ENCODE measurements around the gene CHTOP. TPM values are rescaled to one million over a fixed set of nuclear protein-coding genes. Genes with fewer than 3 reads are reported as not detected.

Gene CHTOP
- total and polyA plus RNA-seq, 4 experiments from 2014 or later = 42.2 to 149 (median 110) TPM

DNA sequence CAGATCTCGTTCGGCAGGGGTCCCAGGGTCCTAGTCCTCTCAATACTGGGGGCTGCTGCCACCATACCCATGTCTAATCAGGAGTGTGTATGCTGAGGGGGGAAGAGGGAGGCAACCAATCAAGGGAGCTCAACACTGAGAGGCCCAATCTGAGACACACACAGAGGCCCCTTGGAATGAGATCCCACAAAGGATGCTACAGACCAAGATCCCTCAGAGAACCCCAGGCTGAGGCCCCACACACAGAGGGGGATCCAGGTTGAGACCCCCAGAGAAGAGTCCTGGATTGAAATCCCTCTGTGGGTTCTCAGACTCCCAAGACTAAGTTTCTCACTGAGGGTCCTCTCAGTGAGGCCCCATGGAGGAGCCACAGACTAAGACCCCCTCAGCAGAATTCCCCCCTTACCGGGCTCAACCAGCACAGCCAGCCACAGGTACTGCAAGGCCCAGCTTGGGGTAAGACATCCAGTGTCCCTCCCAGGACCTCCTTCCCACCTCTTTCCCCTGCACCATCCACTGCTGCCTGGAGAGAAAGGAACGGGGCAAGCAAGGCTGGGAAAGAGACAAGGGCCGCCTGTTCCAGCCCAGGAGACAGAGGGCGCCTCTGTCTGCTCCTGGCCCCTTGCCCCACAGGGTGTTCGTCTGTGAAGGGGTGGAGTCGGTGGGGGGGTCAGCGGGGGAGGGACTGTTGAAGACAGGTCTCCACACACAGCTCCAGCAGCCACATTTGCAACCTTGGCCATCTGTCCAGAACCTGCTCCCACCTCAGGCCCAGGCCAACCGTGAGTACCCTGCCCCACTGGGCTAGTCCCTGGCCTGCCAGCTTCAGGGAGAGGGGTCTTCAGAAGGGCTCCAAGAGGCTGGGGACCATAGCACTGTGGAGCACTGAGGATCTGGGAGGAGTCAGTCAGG lies 5.9 kb upstream of the CHTOP start, which contains the start of gene S100A1:
Gene S100A1 (plus strand): TSS at position 720 of the 912 bp plus-strand sequence. CDS start 2,088 bp downstream, outside the sequence.
- H3K36me3 Mint-ChIP-seq = no peaks in the 10 kb centered on the region
- no peak within 1 kb of the TSS for H3K4me3 ChIP-seq (ENCODE audit: low read length in 2 of 2)
- H3K4me3 Mint-ChIP-seq = no peak within 1 kb of the TSS
- intact Hi-C loops (cut with micrococcal nuclease) = no loop called here
- H3K4me1 ChIP-seq (ENCODE audit: insufficient read depth, low read length) = peaks cover 1% of the 10 kb centered on the region
- H3K9me3 ChIP-seq (ENCODE audit: control insufficient read depth in 1 of 2, low read length in 2 of 2) = no peaks in the 10 kb centered on the region
- H3K36me3 ChIP-seq (ENCODE audit: insufficient read depth, low read length) = no peaks in the 10 kb centered on the region
- H3K27ac ChIP-seq (ENCODE audit: low read depth, low read length) = no peak within 1 kb of the TSS
- H3K9me3 Mint-ChIP-seq = peaks cover 0 to 2% (median 0%) of the 10 kb centered on the region in 8 donors
- ChIA-PET CTCF (ENCODE audit: partially characterized antibody) (interaction anchor here (1.8 to 3.5 kb wide), 4 partner anchors 8 to 117 kb away, joined by 4 to 12 read pairs (median 8); no protein-coding TSS in a partner anchor), POLR2A (ENCODE audit: partially characterized antibody) (no interaction called here)
- H3K4me1 Mint-ChIP-seq = peaks cover 5 to 7% (median 7%) of the 10 kb centered on the region in 4 donors
- no peaks in the 10 kb centered on the region for H3K27me3 ChIP-seq (ENCODE audit: insufficient read depth, low read length)
- H3K27ac Mint-ChIP-seq = no peak within 1 kb of the TSS
- peak in 1 of 5 donors; percentile 24 for DNase-seq
- H3K27me3 Mint-ChIP-seq = peaks cover 0 to 3% of the 10 kb centered on the region in 2 donors

DNA sequence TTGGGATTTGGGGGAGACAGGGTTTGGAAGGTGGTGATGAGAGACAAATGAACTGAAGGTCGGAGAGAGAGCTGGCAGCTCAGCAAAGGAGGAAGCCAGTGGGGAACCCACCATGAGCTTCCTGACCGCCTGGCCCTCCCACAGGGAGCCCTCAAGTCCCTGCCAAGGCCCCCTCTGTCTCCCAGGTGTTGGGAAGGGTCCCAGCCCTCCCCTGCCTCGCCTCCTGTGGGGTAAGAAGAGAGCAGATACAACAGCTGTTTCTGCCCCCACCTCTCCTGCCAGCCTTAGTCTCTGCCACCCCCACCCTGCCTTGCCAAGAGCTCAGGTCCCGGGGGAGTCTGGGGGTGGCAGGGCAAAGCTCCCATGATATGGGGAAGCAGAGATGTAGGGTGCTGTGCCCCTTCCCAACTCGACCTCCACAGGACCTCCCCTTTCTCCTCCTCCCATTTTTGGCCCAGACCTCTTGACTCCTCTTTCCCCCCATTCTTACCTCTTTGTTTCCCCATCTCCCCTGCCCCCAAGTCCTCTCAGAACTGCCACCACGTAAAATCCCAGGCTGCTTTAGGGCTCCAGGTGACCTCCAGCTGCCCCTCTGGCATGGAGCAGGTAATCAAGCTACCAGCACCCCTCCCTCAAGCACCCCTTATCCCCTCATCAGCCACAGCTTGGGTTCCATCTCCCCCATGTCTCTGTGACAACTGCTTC lies 5.1 kb upstream of the CHTOP start:
- Histone ChIP-seq H3K27me3 (ENCODE audit: insufficient read depth, low read length) (no peaks in the 10 kb centered on the region), H3K36me3 (ENCODE audit: insufficient read depth, low read length) (no peaks in the 10 kb centered on the region), H3K4me1 (ENCODE audit: insufficient read depth, low read length) (peaks cover 8% of the 10 kb centered on the region), H3K4me3 (ENCODE audit: low read length in 2 of 2) (no peak overlapping the region), H3K9me3 (ENCODE audit: control insufficient read depth in 1 of 2, low read length in 2 of 2) (no peaks in the 10 kb centered on the region), H3K27ac (ENCODE audit: low read depth, low read length) (no peak overlapping the region)
- H3K4me3 Mint-ChIP-seq = no peak overlapping the region
- CTCF ChIA-PET (ENCODE audit: partially characterized antibody) = interaction anchor here (1.8 to 3.5 kb wide), 4 partner anchors 9 to 118 kb away, joined by 4 to 12 read pairs (median 8); no protein-coding TSS in a partner anchor
- peaks cover 0 to 3% of the 10 kb centered on the region in 2 donors for H3K27me3 Mint-ChIP-seq
- DNase-seq = peak in 1 of 5 donors; percentile 24
- H3K36me3 Mint-ChIP-seq = peaks cover 0 to 1% of the 10 kb centered on the region in 2 donors
- POLR2A ChIA-PET (ENCODE audit: partially characterized antibody) = no interaction called here
- H3K9me3 Mint-ChIP-seq = peaks cover 0 to 3% (median 0%) of the 10 kb centered on the region in 8 donors
- H3K4me1 Mint-ChIP-seq = peaks cover 11 to 15% (median 14%) of the 10 kb centered on the region in 4 donors
- H3K27ac Mint-ChIP-seq = no peak overlapping the region
- intact Hi-C loops (cut with micrococcal nuclease) = no loop called here

DNA sequence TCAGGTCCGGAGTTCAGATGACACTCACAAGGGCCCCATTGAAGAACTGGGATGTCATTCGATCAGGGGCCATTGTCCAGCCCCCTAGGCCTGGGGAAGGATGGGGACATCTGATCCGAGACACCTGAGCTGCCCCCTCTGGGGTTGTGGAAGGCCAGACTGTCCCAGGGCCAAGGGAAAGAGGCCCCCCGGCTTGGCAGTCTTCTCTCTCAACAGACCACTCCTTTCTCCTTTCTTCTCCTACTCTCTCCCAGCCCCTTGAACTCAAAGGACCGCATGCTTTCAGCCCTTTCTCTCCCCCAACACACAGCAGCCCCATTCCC lies 4.6 kb upstream of the CHTOP start:
- H3K27ac ChIP-seq (ENCODE audit: low read depth, low read length) = no peak overlapping the region
- H3K36me3 ChIP-seq (ENCODE audit: insufficient read depth, low read length) = no peaks in the 10 kb centered on the region
- H3K9me3 Mint-ChIP-seq = peaks cover 0 to 3% (median 0%) of the 10 kb centered on the region in 8 donors
- H3K4me1 Mint-ChIP-seq = peaks cover 11 to 20% (median 15%) of the 10 kb centered on the region in 4 donors
- H3K4me1 ChIP-seq (ENCODE audit: insufficient read depth, low read length) = peaks cover 8% of the 10 kb centered on the region
- H3K27me3 ChIP-seq (ENCODE audit: insufficient read depth, low read length) = no peaks in the 10 kb centered on the region
- CTCF ChIA-PET (ENCODE audit: partially characterized antibody) = interaction anchor here (2.5 to 3.5 kb wide), 3 partner anchors 10 to 118 kb away, joined by 5 to 12 read pairs (median 11); no protein-coding TSS in a partner anchor
- DNase-seq = peak in 1 of 5 donors; percentile 12
- peaks cover 0 to 6% of the 10 kb centered on the region in 2 donors for H3K36me3 Mint-ChIP-seq
- no peak overlapping the region for H3K4me3 ChIP-seq (ENCODE audit: low read length in 2 of 2)
- POLR2A ChIA-PET (ENCODE audit: partially characterized antibody) = no interaction called here
- no peak overlapping the region for H3K27ac Mint-ChIP-seq
- intact Hi-C loops (cut with micrococcal nuclease) = no loop called here
- H3K9me3 ChIP-seq (ENCODE audit: control insufficient read depth in 1 of 2, low read length in 2 of 2) = no peaks in the 10 kb centered on the region
- H3K27me3 Mint-ChIP-seq = peaks cover 0 to 3% of the 10 kb centered on the region in 2 donors
- no peak overlapping the region for H3K4me3 Mint-ChIP-seq

- peak overlapping the region in 1 of 7 donors; percentile 2 for H3K27ac Mint-ChIP-seq
Observed at GRCh38 chr1:153629971-153630370, 3.9 kb upstream of the CHTOP start.

DNA sequence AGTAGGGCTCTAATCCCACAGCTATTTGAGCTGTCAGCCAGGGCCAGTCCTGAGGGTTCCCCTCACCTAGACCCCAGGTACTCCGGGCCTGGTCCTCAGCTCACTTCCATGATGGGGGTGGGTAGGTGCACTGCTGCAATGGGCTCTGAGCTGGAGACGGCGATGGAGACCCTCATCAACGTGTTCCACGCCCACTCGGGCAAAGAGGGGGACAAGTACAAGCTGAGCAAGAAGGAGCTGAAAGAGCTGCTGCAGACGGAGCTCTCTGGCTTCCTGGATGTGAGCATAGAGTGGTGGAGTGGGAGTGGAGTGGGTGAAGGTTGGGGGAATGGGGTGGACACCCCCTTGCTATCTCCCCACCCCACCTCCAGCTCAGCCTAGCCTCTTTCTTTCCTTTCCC lies 3.5 kb upstream of the CHTOP start:
- H3K4me1 Mint-ChIP-seq = peaks cover 13 to 30% (median 20%) of the 10 kb centered on the region in 4 donors
- peaks cover 0 to 3% of the 10 kb centered on the region in 2 donors for H3K27me3 Mint-ChIP-seq
- DNase-seq = no peak
- no peaks in the 10 kb centered on the region for H3K9me3 ChIP-seq (ENCODE audit: control insufficient read depth in 1 of 2, low read length in 2 of 2)
- peaks cover 0 to 12% of the 10 kb centered on the region in 2 donors for H3K36me3 Mint-ChIP-seq
- H3K4me1 ChIP-seq (ENCODE audit: insufficient read depth, low read length) = peaks cover 11% of the 10 kb centered on the region
- intact Hi-C loops (cut with micrococcal nuclease) = loop anchor here (5.0 kb wide), 1 partner anchor 98 kb away; no protein-coding TSS in a partner anchor
- H3K27me3 ChIP-seq (ENCODE audit: insufficient read depth, low read length) = no peaks in the 10 kb centered on the region
- POLR2A ChIA-PET (ENCODE audit: partially characterized antibody) = interaction anchor here (0.8 kb wide), 1 partner anchor 95 kb away, joined by 3 read pairs; no protein-coding TSS in a partner anchor
- no peaks in the 10 kb centered on the region for H3K36me3 ChIP-seq (ENCODE audit: insufficient read depth, low read length)
- H3K4me3 ChIP-seq (ENCODE audit: low read length in 2 of 2) = no peak overlapping the region
- no peak overlapping the region for H3K27ac ChIP-seq (ENCODE audit: low read depth, low read length)
- peaks cover 0 to 3% (median 0%) of the 10 kb centered on the region in 8 donors for H3K9me3 Mint-ChIP-seq
- H3K4me3 Mint-ChIP-seq = no peak overlapping the region
- peak overlapping the region in 1 of 7 donors; percentile 2 for H3K27ac Mint-ChIP-seq
- CTCF ChIA-PET (ENCODE audit: partially characterized antibody) = interaction anchor here (1.3 to 3.5 kb wide), 3 partner anchors 11 to 119 kb away, joined by 3 to 12 read pairs (median 11); no protein-coding TSS in a partner anchor

More at GRCh38 chr1:153629971-153630370, 3.9 kb upstream of the CHTOP start:
- H3K27me3 Mint-ChIP-seq = peaks cover 0 to 3% of the 10 kb centered on the region in 2 donors
- Histone ChIP-seq H3K27me3 (ENCODE audit: insufficient read depth, low read length) (no peaks in the 10 kb centered on the region), H3K36me3 (ENCODE audit: insufficient read depth, low read length) (no peaks in the 10 kb centered on the region), H3K4me3 (ENCODE audit: low read length in 2 of 2) (no peak overlapping the region), H3K27ac (ENCODE audit: low read depth, low read length) (no peak overlapping the region), H3K9me3 (ENCODE audit: control insufficient read depth in 1 of 2, low read length in 2 of 2) (no peaks in the 10 kb centered on the region), H3K4me1 (ENCODE audit: insufficient read depth, low read length) (peaks cover 8% of the 10 kb centered on the region)
- ChIA-PET POLR2A (ENCODE audit: partially characterized antibody) (no interaction called here), CTCF (ENCODE audit: partially characterized antibody) (interaction anchor here (2.6 to 3.5 kb wide), 2 partner anchors 10 to 119 kb away, joined by 11 to 12 read pairs; no protein-coding TSS in a partner anchor)
- H3K9me3 Mint-ChIP-seq = peaks cover 0 to 3% (median 0%) of the 10 kb centered on the region in 8 donors
- H3K4me1 Mint-ChIP-seq = peaks cover 11 to 26% (median 18%) of the 10 kb centered on the region in 4 donors
- peaks cover 0 to 11% of the 10 kb centered on the region in 2 donors for H3K36me3 Mint-ChIP-seq
- H3K4me3 Mint-ChIP-seq = no peak overlapping the region
- intact Hi-C loops (cut with micrococcal nuclease) = loop anchor here (5.0 kb wide), 1 partner anchor 98 kb away; no protein-coding TSS in a partner anchor
- DNase-seq = peak in 1 of 5 donors; percentile 22

DNA sequence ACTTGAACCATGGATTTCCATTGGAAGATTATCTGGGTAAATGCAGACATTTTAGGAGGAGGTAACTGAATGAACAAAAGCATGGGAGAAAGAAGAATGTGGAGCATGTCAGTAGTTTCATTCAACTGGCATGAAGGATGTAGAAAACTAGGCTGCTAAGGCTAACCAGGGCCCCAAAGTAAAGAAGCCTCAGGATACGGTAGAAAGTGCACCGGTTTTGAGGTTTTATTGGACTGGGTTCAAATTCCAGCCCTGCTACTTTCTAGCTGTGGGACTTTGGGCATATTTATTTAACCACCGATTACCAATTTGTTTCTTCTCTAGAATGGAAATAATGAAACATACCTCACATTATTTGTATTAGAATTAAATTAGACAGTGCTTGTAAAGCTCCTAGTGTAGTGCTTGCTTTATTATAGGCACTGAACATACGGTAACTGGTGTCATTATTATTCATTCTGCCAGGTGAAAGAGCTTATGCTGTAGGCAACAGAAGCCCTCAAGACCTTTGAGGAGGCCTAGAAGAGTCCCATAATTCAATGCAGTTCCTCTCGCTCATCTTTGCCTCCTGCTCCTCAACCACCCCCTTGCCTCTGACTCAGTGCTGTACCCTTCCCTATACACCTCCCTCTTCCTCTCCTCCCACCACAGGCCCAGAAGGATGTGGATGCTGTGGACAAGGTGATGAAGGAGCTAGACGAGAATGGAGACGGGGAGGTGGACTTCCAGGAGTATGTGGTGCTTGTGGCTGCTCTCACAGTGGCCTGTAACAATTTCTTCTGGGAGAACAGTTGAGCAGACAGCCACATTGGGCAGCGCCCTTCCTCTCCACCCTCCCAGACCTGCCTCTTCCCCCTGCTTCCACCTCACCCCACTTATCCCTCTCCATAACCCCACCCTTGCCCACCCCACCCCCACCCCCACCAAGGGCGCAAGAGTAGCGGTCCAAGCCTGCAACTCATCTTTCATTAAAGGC lies 2.5 kb upstream of the CHTOP start:
- Histone ChIP-seq H3K27ac (ENCODE audit: low read depth, low read length) (no peak overlapping the region), H3K9me3 (ENCODE audit: control insufficient read depth in 1 of 2, low read length in 2 of 2) (no peaks in the 10 kb centered on the region), H3K36me3 (ENCODE audit: insufficient read depth, low read length) (peaks cover 6% of the 10 kb centered on the region), H3K27me3 (ENCODE audit: insufficient read depth, low read length) (no peaks in the 10 kb centered on the region), H3K4me3 (ENCODE audit: low read length in 2 of 2) (no peak overlapping the region), H3K4me1 (ENCODE audit: insufficient read depth, low read length) (peaks cover 20% of the 10 kb centered on the region)
- Mint-ChIP-seq H3K9me3 (peaks cover 0 to 3% (median 0%) of the 10 kb centered on the region in 8 donors), H3K4me3 (peak overlapping the region in 1 of 8 donors; percentile 10), H3K4me1 (peaks cover 15 to 38% (median 25%) of the 10 kb centered on the region in 4 donors), H3K36me3 (peaks cover under 1 to 16% of the 10 kb centered on the region in 2 donors), H3K27me3 (peaks cover 0 to 1% of the 10 kb centered on the region in 2 donors), H3K27ac (peak overlapping the region in 6 of 7 donors; percentile 41 to 90 (median 58))
- intact Hi-C loops (cut with micrococcal nuclease) = loop anchor here (2.0 to 5.0 kb wide), 3 partner anchors 65 to 359 kb away; partner anchors contain the start of gene RPS27
- CTCF ChIA-PET (ENCODE audit: partially characterized antibody) = interaction anchor here (1.3 to 2.6 kb wide), 2 partner anchors 12 to 63 kb away, joined by 3 to 11 read pairs; no protein-coding TSS in a partner anchor
- POLR2A ChIA-PET (ENCODE audit: partially characterized antibody) = interaction anchor here (0.6 to 0.8 kb wide), 2 partner anchors 96 to 1948 kb away, joined by 3 to 4 read pairs; no protein-coding TSS in a partner anchor
- DNase-seq = no peak

All from CD4-positive, alpha-beta memory T cell (primary cell).